Dedifferentiated amniotic fluid mesenchymal stem cell (primary cell): ENCODE measurements around the gene CHRNA9.

Source experiments
- DNase-seq: peaks from one replicate; pipeline ENCODE4 v3.0.0-alpha.2; 2016; ENCODE audit errors: extremely low spot score

The CHRNA9 gene

DNA sequence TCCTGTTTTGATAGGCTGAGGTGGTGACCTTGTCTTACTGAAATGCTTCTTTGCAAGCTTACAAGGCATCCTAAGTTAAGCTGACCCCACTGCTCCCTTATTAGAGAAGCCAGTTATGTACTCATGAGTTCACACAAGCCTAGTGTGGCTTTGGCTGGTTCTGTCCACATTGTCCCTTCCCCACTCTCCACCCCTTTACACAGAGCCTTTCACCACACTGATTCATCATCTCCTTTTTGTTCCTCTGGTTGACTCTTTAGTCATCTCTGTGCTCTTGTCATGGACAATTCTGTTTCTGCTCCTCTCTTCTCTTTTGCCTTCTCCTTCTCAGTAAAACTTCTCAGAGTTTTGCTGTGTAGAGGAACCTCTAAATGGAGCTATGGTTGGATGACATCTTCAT lies 4.9 kb downstream of the CHRNA9 start:
- no peak for DNase-seq

GRCh38 chr4:40347472-40347871 lies 12.3 kb downstream of the CHRNA9 start:
- no peak for DNase-seq

DNA sequence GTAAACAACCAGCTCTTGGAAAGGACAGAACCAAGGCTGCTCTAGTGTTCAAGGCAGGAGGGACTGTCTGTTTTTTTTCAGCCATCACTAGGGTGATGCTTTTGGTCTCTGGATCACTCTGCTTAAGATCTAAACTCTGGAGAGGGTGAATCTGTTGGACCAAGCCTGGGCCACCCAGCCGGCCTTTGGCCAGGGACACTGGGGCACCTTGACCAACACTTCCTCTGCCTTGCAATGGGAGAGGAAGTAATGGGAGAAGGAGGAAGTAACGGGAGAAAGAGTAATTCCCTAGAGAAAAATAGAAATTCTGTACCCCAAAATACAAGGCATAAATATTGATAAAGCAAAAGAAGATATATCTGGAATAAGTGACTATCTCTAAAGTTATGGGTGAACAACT lies 12.9 kb downstream of the CHRNA9 start:
- no peak for DNase-seq

DNA sequence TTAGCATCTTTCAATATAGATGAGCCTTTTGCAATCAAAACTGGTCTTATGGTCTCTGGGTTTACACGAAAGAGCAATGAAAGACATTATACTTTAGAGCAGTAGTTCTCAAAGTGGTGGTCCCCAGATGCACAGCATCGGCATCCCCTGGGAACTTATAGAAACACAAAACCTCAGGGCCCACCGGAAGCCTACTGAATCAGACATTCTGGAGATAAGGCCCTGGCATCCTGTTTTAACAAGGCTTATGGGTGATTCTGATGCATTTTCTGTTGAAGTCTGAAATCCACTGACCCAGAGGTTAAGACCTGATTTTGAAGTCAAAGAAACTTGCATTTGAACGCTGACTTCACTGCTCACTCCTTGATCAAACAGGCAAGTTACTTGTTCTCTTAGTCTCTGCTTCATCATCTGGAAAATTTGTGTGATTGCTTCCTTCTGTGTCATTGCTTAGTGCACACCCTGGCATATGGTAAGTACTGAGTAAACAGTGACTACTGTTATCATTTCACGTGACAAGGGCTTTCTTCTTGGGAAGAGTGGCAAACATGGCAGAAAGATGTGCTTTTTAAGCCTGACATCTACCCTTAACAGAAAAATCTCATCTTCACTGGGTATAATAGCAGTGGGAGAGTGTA lies 14.5 kb downstream of the CHRNA9 start:
- no peak for DNase-seq

DNA sequence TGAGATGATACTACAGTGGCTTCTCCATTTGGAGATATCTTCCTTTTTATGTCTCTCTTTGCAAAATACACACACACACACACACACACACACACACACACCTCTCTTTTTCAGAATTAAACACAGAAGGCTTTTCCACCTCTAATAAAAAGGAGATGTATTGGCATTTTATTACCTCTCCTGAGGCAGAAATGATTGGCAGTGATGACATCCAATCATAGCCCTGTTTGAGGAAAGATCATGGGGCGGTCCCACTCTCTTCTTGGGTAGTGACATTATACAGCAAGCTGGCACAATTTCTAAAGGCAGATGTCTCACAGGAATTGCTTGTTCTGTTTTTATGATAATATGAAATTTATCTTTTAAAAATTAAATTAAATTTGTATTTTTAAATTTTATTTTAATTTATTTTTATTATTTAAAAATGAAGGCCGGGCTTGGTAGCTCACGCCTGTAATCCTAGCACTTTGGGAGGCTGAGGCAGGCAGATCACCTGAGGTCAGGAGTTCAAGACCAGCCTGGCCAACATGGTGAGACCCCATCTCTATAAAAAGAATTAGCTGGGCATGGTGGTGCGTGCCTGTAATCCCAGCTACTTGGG lies 15.6 kb downstream of the CHRNA9 start:
- DNase-seq = no peak

DNA sequence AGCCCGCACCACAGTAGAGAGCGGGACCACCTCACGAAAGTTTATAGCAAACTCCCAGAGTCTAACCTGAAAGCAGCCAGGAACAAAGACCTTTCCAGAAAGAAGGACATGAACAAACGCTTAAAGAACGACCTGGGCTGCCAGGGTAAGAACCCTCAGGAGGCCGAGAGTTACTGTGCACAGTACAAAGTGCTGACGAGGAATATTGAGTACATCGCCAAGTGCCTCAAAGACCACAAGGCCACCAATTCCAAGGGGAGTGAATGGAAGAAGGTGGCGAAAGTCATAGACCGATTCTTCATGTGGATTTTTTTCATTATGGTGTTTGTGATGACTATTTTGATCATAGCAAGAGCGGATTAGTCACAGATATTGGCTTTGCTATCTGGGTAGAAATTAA lies 19.0 kb downstream of the CHRNA9 start:
- DNase-seq = no peak

DNA sequence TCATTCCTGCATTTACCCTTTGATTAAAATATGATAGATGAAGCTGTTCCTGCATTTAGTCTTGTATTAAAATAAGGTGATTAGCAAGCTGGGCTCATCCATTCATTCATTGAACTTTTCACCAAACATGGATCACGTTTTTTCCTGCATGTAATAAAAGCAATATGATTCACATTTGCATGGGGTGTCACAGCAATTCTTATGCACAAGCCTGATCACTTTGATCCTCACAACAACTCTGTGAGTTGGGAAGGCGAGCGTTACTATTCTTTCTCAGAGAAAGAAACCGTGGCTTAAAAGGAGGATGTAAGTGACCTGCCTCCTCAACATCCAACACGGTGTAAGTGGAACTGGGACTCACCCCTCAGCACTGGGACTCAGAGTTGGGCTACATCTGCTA lies 20.0 kb downstream of the CHRNA9 start:
- DNase-seq = no peak

DNA sequence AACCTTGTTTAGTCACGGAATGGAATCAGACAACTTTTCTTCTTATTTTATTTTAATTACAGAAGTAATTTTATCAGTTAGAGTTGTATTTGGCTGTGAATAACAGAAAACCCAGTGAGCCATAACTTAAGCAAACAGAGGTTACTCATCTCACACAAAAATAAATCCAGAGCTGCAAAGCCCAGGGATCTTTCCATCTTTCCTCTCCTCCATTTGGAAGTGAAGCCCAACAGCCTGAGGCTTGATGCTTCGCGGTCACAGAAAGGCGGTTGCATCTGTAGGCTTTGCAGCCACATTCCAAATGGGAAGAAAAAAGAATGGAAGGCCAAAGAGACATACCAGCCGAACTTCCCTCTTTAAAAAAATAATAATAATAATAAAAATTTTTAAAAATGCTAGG lies 22.6 kb downstream of the CHRNA9 start:
- DNase-seq = no peak

- DNase-seq = no peak
These were observed 26.2 kb downstream of the CHRNA9 start for GRCh38 chr4:40361338-40361737.

GRCh38 chr4:40363382-40363920 lies 28.3 kb downstream of the CHRNA9 start:
- DNase-seq = no peak

- DNase-seq = no peak
These were observed 28.8 kb downstream of the CHRNA9 start for GRCh38 chr4:40363945-40364344.

DNA sequence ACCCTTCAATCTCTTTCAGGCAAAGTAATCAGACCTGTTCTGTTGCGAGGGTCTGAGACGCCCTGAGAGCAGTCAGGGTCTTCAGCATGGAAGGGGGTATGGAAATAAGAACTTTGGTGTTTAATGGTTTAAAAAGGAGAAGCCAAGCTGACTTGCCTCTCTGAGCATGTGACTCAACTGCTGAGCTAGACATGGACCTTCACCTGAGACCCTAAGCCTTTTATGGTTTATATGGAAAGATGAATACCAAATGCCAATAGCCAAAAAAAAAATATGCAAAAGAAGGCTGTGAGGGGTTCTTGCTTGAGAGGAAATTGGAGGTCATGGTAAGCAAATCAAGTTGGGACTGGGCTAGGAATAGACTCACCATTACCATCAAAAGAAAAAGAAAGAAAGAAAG lies 30.6 kb downstream of the CHRNA9 start:
- no peak for DNase-seq

- DNase-seq = no peak
These were observed 32.3 kb downstream of the CHRNA9 start for GRCh38 chr4:40367451-40367850.

DNA sequence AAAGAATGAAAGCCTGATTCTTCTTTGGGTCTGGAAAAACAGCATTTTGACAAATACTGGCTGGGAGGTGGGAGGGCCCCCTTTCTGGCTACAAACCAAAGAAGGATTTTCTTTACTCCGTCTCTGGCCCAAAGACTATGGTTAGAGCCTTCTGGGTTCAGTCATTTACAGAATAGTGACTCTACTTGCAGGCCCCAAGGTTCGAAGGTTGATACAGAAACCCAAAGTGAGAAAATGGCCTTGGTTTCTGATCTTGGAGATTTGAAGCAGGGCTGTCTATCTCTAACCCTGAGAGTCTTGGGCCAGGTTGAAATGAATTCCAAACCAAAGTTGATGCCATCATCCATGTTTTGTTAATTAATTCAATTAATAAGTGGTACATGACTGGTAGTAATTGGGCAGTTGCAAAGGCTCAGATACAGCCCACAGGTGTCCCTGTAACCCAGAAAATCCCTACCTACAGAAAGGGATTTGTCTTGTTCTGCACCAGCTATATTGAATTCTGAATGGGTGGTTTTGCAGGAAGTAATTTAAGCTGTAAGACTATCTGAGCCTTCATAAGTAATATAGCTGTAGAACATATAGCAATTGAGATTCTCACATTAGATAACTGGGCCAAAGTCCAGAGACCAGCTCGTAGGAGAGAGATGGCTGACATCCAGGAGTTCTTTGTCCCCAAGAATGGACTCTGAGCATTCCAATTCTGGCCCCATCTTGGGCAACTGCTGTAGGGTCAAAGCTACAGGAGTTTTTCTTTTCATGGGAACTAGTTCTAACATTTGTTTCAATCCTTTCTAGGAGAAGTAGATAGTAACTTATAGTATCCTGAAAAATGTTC lies 34.5 kb downstream of the CHRNA9 start:
- no peak for DNase-seq

DNA sequence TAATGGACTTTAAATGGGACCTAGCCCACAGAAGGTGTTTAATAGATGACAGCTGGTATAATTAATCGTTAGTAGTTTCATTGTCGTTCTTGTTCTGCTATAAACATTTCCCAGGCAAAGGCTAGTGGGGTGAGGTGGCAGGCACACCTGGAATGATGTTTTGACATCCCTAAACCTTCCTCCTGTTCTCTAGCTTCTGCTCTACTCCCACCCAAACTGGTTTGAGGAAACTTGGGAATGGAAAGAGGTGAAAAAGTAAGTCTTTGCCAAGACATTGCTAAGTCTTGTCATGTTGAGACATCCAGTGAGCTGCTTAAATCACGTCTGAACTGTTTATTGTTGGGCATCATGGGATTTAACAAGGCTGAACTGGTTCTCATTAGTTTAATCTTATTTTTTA lies 37.5 kb downstream of the CHRNA9 start:
- no peak for DNase-seq

DNA sequence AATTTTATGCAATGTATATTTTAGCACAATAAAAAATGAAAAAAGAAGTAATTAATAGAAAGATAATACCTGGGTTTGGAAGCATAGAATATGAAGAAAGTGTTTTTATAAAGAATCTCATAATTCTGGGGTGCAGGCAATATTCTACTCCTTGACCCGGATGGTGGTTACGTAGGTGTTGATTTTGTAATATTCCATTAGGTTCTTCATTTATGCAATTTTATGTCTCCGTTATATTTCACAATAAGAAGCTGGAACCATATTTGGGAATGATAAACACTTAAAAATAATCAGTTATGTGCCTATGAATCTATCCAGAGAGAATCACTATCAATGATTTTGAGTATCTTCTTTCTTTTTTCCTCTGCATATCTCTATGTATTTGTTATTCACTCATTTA lies 38.5 kb downstream of the CHRNA9 start:
- DNase-seq = no peak

DNA sequence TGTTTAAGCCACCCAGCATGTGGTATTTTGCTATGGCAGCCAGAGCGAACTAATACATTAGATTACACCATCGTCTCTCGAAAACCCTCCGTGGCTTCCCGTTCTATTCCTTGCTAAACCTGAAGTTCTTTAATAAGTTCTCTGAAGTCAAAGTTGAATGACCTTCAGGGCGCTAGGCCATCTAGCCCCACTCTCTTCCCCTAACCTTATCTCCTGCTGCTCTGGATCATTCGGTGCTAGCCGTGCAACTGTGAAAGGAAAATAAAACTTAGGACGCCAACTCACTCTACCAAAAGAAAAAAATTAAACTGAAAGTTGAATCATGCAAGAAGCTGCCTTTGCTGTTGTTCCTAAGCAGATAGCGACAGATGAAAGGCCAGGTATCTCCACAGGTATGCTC lies 40.0 kb downstream of the CHRNA9 start:
- DNase-seq = no peak

- DNase-seq = no peak
These were observed 40.5 kb downstream of the CHRNA9 start for GRCh38 chr4:40375620-40376019.

- DNase-seq = no peak
These were observed 42.6 kb downstream of the CHRNA9 start for GRCh38 chr4:40377512-40378365.

GRCh38 chr4:40378619-40379018 lies 43.5 kb downstream of the CHRNA9 start:
- no peak for DNase-seq

DNA sequence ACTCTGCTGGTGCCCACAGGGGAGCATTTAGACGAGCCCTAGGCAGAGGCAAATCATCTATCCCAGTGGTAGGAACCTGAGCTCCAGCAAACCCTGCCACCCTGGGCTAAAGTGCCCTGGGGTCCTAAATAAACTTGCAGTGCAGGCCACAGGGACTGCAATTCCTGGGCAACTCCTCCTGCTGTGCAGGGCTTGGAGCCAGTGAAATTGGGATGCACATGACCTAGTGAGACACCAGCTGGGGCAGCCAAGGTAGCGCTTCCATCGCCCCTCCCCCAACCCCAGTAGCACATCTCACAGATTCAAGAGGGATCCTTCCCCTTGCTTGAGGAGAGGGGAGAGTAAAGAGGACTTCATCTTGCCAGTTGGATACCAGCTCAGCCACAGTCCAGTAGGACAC lies 44.1 kb downstream of the CHRNA9 start:
- no peak for DNase-seq

GRCh38 chr4:40380647-40381046 lies 45.5 kb downstream of the CHRNA9 start:
- DNase-seq = no peak
